Measurements from ENCODE around the gene KCNH4. TPM values are rescaled to one million over a fixed set of nuclear protein-coding genes. Genes with fewer than 3 reads are reported as not detected.

The KCNH4 gene
- not detected in 3 replicates for total RNA-seq
- long read RNA-seq = 0 reads

- TF ChIP-seq, protein P1, sequence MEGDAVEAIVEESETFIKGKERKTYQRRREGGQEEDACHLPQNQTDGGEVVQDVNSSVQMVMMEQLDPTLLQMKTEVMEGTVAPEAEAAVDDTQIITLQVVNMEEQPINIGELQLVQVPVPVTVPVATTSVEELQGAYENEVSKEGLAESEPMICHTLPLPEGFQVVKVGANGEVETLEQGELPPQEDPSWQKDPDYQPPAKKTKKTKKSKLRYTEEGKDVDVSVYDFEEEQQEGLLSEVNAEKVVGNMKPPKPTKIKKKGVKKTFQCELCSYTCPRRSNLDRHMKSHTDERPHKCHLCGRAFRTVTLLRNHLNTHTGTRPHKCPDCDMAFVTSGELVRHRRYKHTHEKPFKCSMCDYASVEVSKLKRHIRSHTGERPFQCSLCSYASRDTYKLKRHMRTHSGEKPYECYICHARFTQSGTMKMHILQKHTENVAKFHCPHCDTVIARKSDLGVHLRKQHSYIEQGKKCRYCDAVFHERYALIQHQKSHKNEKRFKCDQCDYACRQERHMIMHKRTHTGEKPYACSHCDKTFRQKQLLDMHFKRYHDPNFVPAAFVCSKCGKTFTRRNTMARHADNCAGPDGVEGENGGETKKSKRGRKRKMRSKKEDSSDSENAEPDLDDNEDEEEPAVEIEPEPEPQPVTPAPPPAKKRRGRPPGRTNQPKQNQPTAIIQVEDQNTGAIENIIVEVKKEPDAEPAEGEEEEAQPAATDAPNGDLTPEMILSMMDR (IDR thresholded peaks at IDR 0.05) = peak; percentile 67
- Mint-ChIP-seq H3K36me3 (ENCODE audit: low read depth) (no peaks in the 10 kb centered on the region), H3K4me1 (ENCODE audit: low read depth) (peaks cover 15% of the 10 kb centered on the region), H3K4me3 (ENCODE audit: unreplicated experiment) (peak within 1 kb of the TSS; percentile 16), H3K27ac (ENCODE audit: unreplicated experiment) (no peak within 1 kb of the TSS), H3K9me3 (ENCODE audit: low read depth) (no peaks in the 10 kb centered on the region), H3K27me3 (ENCODE audit: low read depth) (peaks cover 22% of the 10 kb centered on the region)
- DNase-seq (ENCODE audit: low spot score) = no peak
These were observed at the start of gene KCNH4 for GRCh38 chr17:42180922-42181850. Gene KCNH4 (minus strand): TSS chr17:42181142. CDS start chr17:42180945, 197 bp downstream.

DNA sequence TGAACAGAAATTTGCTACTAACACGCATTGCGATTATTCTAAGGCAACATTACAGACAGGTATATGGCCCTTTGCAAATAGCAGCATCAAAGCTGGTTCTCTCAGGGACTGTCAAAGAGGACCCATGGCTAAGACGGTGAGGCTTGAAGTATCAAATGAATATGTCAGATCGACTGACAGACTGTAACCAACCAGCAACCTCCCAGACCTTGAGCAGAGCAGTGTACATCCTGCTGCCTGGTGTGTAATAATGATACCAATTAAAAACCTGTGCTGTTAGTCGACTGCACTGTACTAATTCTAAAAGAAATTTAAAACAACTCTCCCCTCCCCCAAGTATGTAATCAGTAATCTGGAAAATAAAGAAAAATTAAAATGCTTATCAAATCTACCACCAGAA, 49.3 kb upstream of the KCNH4 start:
- H3K27ac Mint-ChIP-seq (ENCODE audit: unreplicated experiment) = no peak overlapping the region
- TF ChIP-seq, protein P1 (IDR thresholded peaks at IDR 0.05) = no peak
- H3K27me3 Mint-ChIP-seq (ENCODE audit: low read depth) = no peaks in the 10 kb centered on the region
- no peak for DNase-seq (ENCODE audit: low spot score)
- peaks cover 14% of the 10 kb centered on the region for H3K4me1 Mint-ChIP-seq (ENCODE audit: low read depth)
- no peaks in the 10 kb centered on the region for H3K9me3 Mint-ChIP-seq (ENCODE audit: low read depth)
- no peak overlapping the region for H3K4me3 Mint-ChIP-seq (ENCODE audit: unreplicated experiment)
- peaks cover 1% of the 10 kb centered on the region for H3K36me3 Mint-ChIP-seq (ENCODE audit: low read depth)

GRCh38 chr17:42227849-42228700, 47.1 kb upstream of the KCNH4 start:
- Mint-ChIP-seq H3K27ac (ENCODE audit: unreplicated experiment) (peak overlapping the region; percentile 11), H3K4me3 (ENCODE audit: unreplicated experiment) (no peak overlapping the region), H3K27me3 (ENCODE audit: low read depth) (no peaks in the 10 kb centered on the region), H3K4me1 (ENCODE audit: low read depth) (peaks cover 14% of the 10 kb centered on the region), H3K9me3 (ENCODE audit: low read depth) (no peaks in the 10 kb centered on the region), H3K36me3 (ENCODE audit: low read depth) (peaks cover 10% of the 10 kb centered on the region)
- TF ChIP-seq, protein P1 (IDR thresholded peaks at IDR 0.05) = no peak
- DNase-seq (ENCODE audit: low spot score) = no peak

DNA sequence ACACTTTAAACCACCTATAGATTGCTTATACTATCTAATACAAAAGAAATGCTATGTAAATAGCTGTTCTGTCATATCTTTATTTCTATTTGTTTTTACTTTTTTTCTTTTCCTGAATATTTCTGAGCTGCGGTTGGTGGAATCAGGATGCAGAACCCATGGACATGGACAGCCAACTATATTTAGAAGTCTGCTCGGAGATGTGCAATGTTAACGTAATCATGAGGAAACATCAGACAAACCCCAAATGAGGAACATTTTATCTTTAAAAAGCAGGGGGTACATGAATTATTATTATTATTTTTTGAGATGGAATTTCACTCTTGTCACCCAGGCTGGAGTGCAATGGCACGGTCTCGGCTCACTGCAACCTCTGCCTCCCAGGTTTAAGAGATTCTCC, 44.7 kb upstream of the KCNH4 start:
- peaks cover 16% of the 10 kb centered on the region for H3K36me3 Mint-ChIP-seq (ENCODE audit: low read depth)
- no peak overlapping the region for H3K4me3 Mint-ChIP-seq (ENCODE audit: unreplicated experiment)
- TF ChIP-seq, protein P1 (IDR thresholded peaks at IDR 0.05) = no peak
- H3K27me3 Mint-ChIP-seq (ENCODE audit: low read depth) = no peaks in the 10 kb centered on the region
- H3K27ac Mint-ChIP-seq (ENCODE audit: unreplicated experiment) = no peak overlapping the region
- no peaks in the 10 kb centered on the region for H3K9me3 Mint-ChIP-seq (ENCODE audit: low read depth)
- DNase-seq (ENCODE audit: low spot score) = no peak
- H3K4me1 Mint-ChIP-seq (ENCODE audit: low read depth) = peaks cover 14% of the 10 kb centered on the region

DNA sequence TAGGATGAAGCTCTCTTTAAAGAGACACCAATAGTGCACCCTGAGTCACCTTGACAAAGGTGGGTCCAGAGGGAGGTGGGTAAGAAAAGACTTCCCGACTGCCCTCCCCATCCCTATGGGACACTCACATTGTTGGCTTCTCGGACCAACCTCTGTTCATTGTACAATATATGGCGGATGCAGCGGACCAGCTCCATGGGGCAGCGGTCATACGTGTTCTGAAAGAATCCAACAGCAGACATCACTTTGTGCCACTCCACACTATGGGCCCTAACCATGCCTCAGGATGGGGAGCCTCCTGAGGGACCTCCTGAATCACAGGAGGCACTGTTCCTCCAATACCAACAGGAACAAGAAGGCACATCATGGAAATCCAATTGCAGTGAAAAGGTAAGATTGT, 43.7 kb upstream of the KCNH4 start:
- Mint-ChIP-seq H3K4me1 (ENCODE audit: low read depth) (peaks cover 14% of the 10 kb centered on the region), H3K27me3 (ENCODE audit: low read depth) (no peaks in the 10 kb centered on the region), H3K4me3 (ENCODE audit: unreplicated experiment) (no peak overlapping the region)

More for the DNA sequence above, 43.7 kb upstream of the KCNH4 start:
- no peaks in the 10 kb centered on the region for H3K9me3 Mint-ChIP-seq (ENCODE audit: low read depth)
- DNase-seq (ENCODE audit: low spot score) = no peak
- no peak overlapping the region for H3K27ac Mint-ChIP-seq (ENCODE audit: unreplicated experiment)
- TF ChIP-seq, protein P1 (IDR thresholded peaks at IDR 0.05) = no peak
- H3K36me3 Mint-ChIP-seq (ENCODE audit: low read depth) = peaks cover 16% of the 10 kb centered on the region
